ENCODE results near the gene TRABD2B. TPM values are rescaled to one million over a fixed set of nuclear protein-coding genes. Genes with fewer than 3 reads are reported as not detected.

TRABD2B gene
- total RNA-seq, 1 experiment from 2014 or later, result not detected

GRCh38 chr1:47759251-47759935 is 237.8 kb downstream of the TRABD2B start:
- DNase-seq (ENCODE audit: low read depth), result no peak

- DNase-seq (ENCODE audit: low read depth), result no peak
Observed at GRCh38 chr1:47758341-47759250, 238.6 kb downstream of the TRABD2B start.

GRCh38 chr1:47757226-47757975 is 239.8 kb downstream of the TRABD2B start:
- DNase-seq (ENCODE audit: low read depth), result no peak

- no peak for DNase-seq (ENCODE audit: low read depth)
Observed at GRCh38 chr1:47756411-47756810, 240.8 kb downstream of the TRABD2B start.

- DNase-seq (ENCODE audit: low read depth), result no peak
Observed at GRCh38 chr1:47756006-47756405, 241.2 kb downstream of the TRABD2B start.

GRCh38 chr1:47755101-47755990 is 241.8 kb downstream of the TRABD2B start:
- peak; percentile 50 for DNase-seq (ENCODE audit: low read depth)

- DNase-seq (ENCODE audit: low read depth), result no peak
Observed at GRCh38 chr1:47754221-47754620, 243.0 kb downstream of the TRABD2B start.

- DNase-seq (ENCODE audit: low read depth), result no peak
Observed at GRCh38 chr1:47753808-47754207, 243.4 kb downstream of the TRABD2B start.

GRCh38 chr1:47752559-47752958 is 244.6 kb downstream of the TRABD2B start:
- DNase-seq (ENCODE audit: low read depth), result no peak

GRCh38 chr1:47751996-47752451 is 245.2 kb downstream of the TRABD2B start:
- DNase-seq (ENCODE audit: low read depth), result no peak

GRCh38 chr1:47751193-47751592 is 246.0 kb downstream of the TRABD2B start:
- no peak for DNase-seq (ENCODE audit: low read depth)

GRCh38 chr1:47745715-47746609 is 251.2 kb downstream of the TRABD2B start:
- DNase-seq (ENCODE audit: low read depth), result no peak

GRCh38 chr1:47742890-47743760 is 254.1 kb downstream of the TRABD2B start:
- DNase-seq (ENCODE audit: low read depth), result no peak

- DNase-seq (ENCODE audit: low read depth), result peak; percentile 53
Observed at GRCh38 chr1:47738560-47739182, 258.5 kb downstream of the TRABD2B start.

- DNase-seq (ENCODE audit: low read depth), result no peak
Observed at GRCh38 chr1:47732489-47732888, 264.7 kb downstream of the TRABD2B start.

GRCh38 chr1:47731730-47732129 is 265.5 kb downstream of the TRABD2B start:
- no peak for DNase-seq (ENCODE audit: low read depth)

- no peak for DNase-seq (ENCODE audit: low read depth)
Observed at GRCh38 chr1:47729685-47730084, 267.5 kb downstream of the TRABD2B start.

- DNase-seq (ENCODE audit: low read depth), result no peak
Observed at GRCh38 chr1:47727697-47728085, 269.5 kb downstream of the TRABD2B start.
